Activated CD4-positive, alpha-beta T cell treated with anti-CD3 and anti-CD28 coated beads, Interleukin-2, amount 10 ng/mL, durations not matched to agents 24 days and 14 days (primary cell): ENCODE measurements around the gene PF4V1. TPM values are rescaled to one million over a fixed set of nuclear protein-coding genes. Genes with fewer than 3 reads are reported as not detected.

Source experiments
- DNase-seq: peaks from one replicate; pipeline ENCODE4 v3.0.0; 2022
- H3K27ac Mint-ChIP-seq: one replicate; pipeline ENCODE4 v1.8.0; 2022; ENCODE audit warnings: mild to moderate bottlenecking, mixed read lengths
- H3K27me3 Mint-ChIP-seq: one replicate; pipeline ENCODE4 v1.8.0; 2022; ENCODE audit warnings: mixed read lengths
- H3K36me3 Mint-ChIP-seq: one replicate; pipeline ENCODE4 v1.8.0; 2022; ENCODE audit warnings: low read depth, mild to moderate bottlenecking, mixed read lengths
- H3K4me1 Mint-ChIP-seq: one replicate; pipeline ENCODE4 v1.8.0; 2021; ENCODE audit warnings: mixed read lengths
- H3K4me3 Mint-ChIP-seq: one replicate; pipeline ENCODE4 v1.8.0; 2022; ENCODE audit warnings: mild to moderate bottlenecking, moderate library complexity, mixed read lengths
- H3K9me3 Mint-ChIP-seq: one replicate; pipeline ENCODE4 v1.8.0; 2021; ENCODE audit warnings: mixed read lengths
- intact Hi-C: fragments of 100-400 bp; cut with micrococcal nuclease; formaldehyde crosslinking; loops from one replicate; pipeline ENCODE4 v1.15.1; 2023
- total RNA-seq: library from RNA; stranded (reverse); gene quantifications from 2 replicates; pipeline ENCODE4 v1.2.3, GENCODE V29; 2022

The PF4V1 gene, protein sequence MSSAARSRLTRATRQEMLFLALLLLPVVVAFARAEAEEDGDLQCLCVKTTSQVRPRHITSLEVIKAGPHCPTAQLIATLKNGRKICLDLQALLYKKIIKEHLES
- not detected in 2 replicates for total RNA-seq

DNA sequence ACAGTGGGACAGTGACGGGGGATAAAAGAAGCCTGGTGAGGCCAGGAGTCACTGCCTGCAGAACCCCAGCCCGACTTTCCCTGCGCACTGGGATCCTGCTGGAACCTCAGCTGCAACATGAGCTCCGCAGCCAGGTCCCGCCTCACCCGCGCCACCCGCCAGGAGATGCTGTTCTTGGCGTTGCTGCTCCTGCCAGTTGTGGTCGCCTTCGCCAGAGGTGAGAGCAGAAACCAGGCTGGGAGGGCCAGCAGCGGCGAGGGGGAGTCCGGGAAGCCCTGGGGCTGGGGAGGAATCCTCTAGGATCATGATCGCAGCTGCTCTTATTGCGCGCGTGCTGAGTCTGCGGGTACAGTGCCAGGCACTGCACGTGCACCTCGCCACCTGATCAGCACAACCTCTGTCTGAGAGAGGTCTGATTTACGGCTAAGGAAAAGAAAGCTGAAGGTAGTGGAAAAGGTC is at the start of gene PF4V1:
Gene PF4V1 (plus strand): TSS at position 51 of the 459 bp plus-strand sequence. CDS start 67 bp downstream, at position 118.
- Mint-ChIP-seq H3K27ac (no peak within 1 kb of the TSS), H3K4me1 (no peaks in the 10 kb centered on the region), H3K9me3 (no peaks in the 10 kb centered on the region), H3K4me3 (no peak within 1 kb of the TSS), H3K36me3 (no peaks in the 10 kb centered on the region), H3K27me3 (peaks cover 15% of the 10 kb centered on the region)
- DNase-seq, result no peak
- intact Hi-C loops, result no loop called here

DNA sequence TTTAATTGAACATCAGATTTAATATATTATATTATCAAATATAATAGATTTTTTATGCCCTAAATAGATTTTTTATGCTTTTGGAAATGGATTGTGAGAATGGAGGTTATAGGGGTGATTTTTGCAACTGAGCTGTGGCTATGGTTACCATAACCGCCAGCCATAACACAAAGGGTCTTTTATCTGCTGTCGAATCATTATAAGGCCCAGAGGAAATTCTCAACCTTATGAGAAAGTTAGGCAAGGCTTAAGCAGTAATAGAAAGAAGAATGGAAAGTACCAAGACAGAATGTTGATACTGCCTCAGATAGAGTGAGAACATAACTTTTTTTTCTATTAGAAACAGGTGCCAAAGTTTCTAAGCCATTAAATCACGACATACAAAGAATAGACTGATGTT is 42.9 kb upstream of the PF4V1 start:
- Mint-ChIP-seq H3K27ac (no peak overlapping the region), H3K36me3 (no peaks in the 10 kb centered on the region), H3K4me1 (peaks cover 6% of the 10 kb centered on the region), H3K27me3 (peaks cover 2% of the 10 kb centered on the region), H3K9me3 (peaks cover 12% of the 10 kb centered on the region), H3K4me3 (no peak overlapping the region)
- no peak for DNase-seq
- intact Hi-C loops, result no loop called here

DNA sequence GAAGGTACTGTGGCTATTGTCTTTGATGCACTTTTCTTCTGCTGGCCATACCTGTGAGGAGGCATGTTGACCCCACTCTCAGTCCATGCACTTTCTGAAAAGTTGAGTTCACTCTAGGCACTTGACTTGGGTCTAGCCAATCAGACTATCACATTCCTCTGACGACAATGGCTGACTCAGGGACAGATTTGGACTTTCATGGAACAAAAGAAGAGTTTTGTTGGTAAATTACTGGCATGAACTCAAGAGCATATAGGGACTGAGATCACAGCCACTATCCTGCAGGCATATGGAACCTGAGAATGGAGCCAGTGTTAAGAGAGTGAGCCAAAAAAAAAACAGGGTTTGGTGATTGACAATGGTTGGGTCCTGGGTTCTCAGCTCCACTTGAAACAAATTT is 41.3 kb upstream of the PF4V1 start:
- H3K9me3 Mint-ChIP-seq, result peaks cover 17% of the 10 kb centered on the region
- intact Hi-C loops, result no loop called here
- peaks cover 13% of the 10 kb centered on the region for H3K4me1 Mint-ChIP-seq
- H3K36me3 Mint-ChIP-seq, result no peaks in the 10 kb centered on the region
- H3K27ac Mint-ChIP-seq, result no peak overlapping the region
- no peak overlapping the region for H3K4me3 Mint-ChIP-seq
- peaks cover under 1% of the 10 kb centered on the region for H3K27me3 Mint-ChIP-seq
- DNase-seq, result no peak

DNA sequence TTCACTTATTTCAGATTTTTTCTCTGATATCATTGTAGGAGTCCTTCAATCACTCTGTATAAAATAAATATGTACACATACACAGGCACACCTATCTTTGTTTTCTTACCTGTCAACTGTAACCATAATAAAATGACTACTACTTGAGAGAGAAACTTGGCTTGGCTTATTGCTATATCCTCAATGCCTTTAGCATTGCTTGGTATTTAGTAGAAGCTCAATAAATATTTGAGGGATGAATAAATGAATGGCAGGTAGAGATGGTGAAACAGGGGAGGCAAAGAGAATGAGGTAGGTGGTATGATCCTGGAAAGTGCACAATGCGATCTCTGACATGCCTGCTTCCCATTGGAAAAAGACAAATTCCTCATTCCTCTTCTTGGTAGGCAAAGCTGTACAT is 38.4 kb upstream of the PF4V1 start:
- no peaks in the 10 kb centered on the region for H3K36me3 Mint-ChIP-seq
- H3K4me3 Mint-ChIP-seq, result no peak overlapping the region
- H3K27ac Mint-ChIP-seq, result peak overlapping the region; percentile 42
- peaks cover 17% of the 10 kb centered on the region for H3K4me1 Mint-ChIP-seq
- no peak for DNase-seq
- H3K27me3 Mint-ChIP-seq, result no peaks in the 10 kb centered on the region
- intact Hi-C loops, result no loop called here
- peaks cover 19% of the 10 kb centered on the region for H3K9me3 Mint-ChIP-seq

- H3K4me3 Mint-ChIP-seq, result no peak overlapping the region
- intact Hi-C loops, result no loop called here
- H3K9me3 Mint-ChIP-seq, result peaks cover 19% of the 10 kb centered on the region
- H3K36me3 Mint-ChIP-seq, result no peaks in the 10 kb centered on the region
- H3K4me1 Mint-ChIP-seq, result peaks cover 17% of the 10 kb centered on the region
- DNase-seq, result no peak
- peak overlapping the region; percentile 42 for H3K27ac Mint-ChIP-seq
- no peaks in the 10 kb centered on the region for H3K27me3 Mint-ChIP-seq
These were observed 38.0 kb upstream of the PF4V1 start for GRCh38 chr4:73815145-73815544.

GRCh38 chr4:73816814-73817213 is 36.3 kb upstream of the PF4V1 start:
- Mint-ChIP-seq H3K4me3 (no peak overlapping the region), H3K27me3 (no peaks in the 10 kb centered on the region), H3K36me3 (no peaks in the 10 kb centered on the region), H3K4me1 (peaks cover 17% of the 10 kb centered on the region), H3K9me3 (peaks cover 19% of the 10 kb centered on the region), H3K27ac (no peak overlapping the region)
- intact Hi-C loops, result no loop called here
- DNase-seq, result no peak

GRCh38 chr4:73817341-73817740 is 35.8 kb upstream of the PF4V1 start:
- H3K9me3 Mint-ChIP-seq, result peaks cover 19% of the 10 kb centered on the region
- peaks cover 17% of the 10 kb centered on the region for H3K4me1 Mint-ChIP-seq
- no peak for DNase-seq
- H3K4me3 Mint-ChIP-seq, result no peak overlapping the region
- no peak overlapping the region for H3K27ac Mint-ChIP-seq
- no peaks in the 10 kb centered on the region for H3K36me3 Mint-ChIP-seq
- intact Hi-C loops, result no loop called here
- no peaks in the 10 kb centered on the region for H3K27me3 Mint-ChIP-seq

GRCh38 chr4:73821325-73821724 is 31.8 kb upstream of the PF4V1 start:
- Mint-ChIP-seq H3K36me3 (no peaks in the 10 kb centered on the region), H3K27me3 (no peaks in the 10 kb centered on the region), H3K4me1 (peaks cover 8% of the 10 kb centered on the region), H3K27ac (no peak overlapping the region), H3K4me3 (no peak overlapping the region), H3K9me3 (peaks cover 7% of the 10 kb centered on the region)
- intact Hi-C loops, result no loop called here
- no peak for DNase-seq

GRCh38 chr4:73822389-73822788 is 30.7 kb upstream of the PF4V1 start:
- Mint-ChIP-seq H3K4me1 (peaks cover 2% of the 10 kb centered on the region), H3K4me3 (no peak overlapping the region), H3K36me3 (no peaks in the 10 kb centered on the region), H3K27me3 (no peaks in the 10 kb centered on the region), H3K9me3 (no peaks in the 10 kb centered on the region), H3K27ac (no peak overlapping the region)
- no peak for DNase-seq
- intact Hi-C loops, result no loop called here

- Mint-ChIP-seq H3K27ac (no peak overlapping the region), H3K9me3 (no peaks in the 10 kb centered on the region), H3K4me1 (no peaks in the 10 kb centered on the region), H3K27me3 (no peaks in the 10 kb centered on the region), H3K4me3 (no peak overlapping the region), H3K36me3 (no peaks in the 10 kb centered on the region)
- no peak for DNase-seq
- intact Hi-C loops, result no loop called here
These were observed 30.1 kb upstream of the PF4V1 start for GRCh38 chr4:73822812-73823504.

GRCh38 chr4:73823760-73824159 is 29.3 kb upstream of the PF4V1 start:
- no peak for DNase-seq
- Mint-ChIP-seq H3K4me1 (no peaks in the 10 kb centered on the region), H3K9me3 (no peaks in the 10 kb centered on the region), H3K36me3 (no peaks in the 10 kb centered on the region), H3K27me3 (no peaks in the 10 kb centered on the region), H3K4me3 (no peak overlapping the region), H3K27ac (no peak overlapping the region)
- intact Hi-C loops, result no loop called here

- no peaks in the 10 kb centered on the region for H3K36me3 Mint-ChIP-seq
- H3K27ac Mint-ChIP-seq, result no peak overlapping the region
- H3K27me3 Mint-ChIP-seq, result peaks cover 1% of the 10 kb centered on the region
- DNase-seq, result no peak
- no peaks in the 10 kb centered on the region for H3K4me1 Mint-ChIP-seq
- no peaks in the 10 kb centered on the region for H3K9me3 Mint-ChIP-seq
- intact Hi-C loops, result no loop called here
- no peak overlapping the region for H3K4me3 Mint-ChIP-seq
These were observed 24.1 kb upstream of the PF4V1 start for GRCh38 chr4:73828956-73829355.

DNA sequence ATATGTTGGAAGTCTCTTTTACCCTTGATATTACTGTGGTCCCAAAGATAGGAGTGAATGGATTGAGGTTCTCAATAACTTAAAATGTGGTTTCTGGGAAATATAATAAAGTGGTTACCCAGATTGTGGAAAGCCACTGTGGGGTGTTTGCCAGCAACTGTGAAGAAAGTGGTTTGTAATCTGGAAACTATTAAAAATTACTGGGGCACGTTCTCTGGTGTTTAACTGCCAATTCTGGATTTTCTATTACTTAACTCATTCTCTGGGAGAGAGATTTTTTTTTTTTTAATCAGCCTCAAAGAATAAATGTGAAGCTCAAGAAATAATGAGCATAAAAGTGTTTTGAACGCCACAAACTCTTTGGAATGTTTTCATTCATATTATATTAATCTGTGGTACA is 21.5 kb upstream of the PF4V1 start:
- H3K9me3 Mint-ChIP-seq, result no peaks in the 10 kb centered on the region
- no peaks in the 10 kb centered on the region for H3K4me1 Mint-ChIP-seq
- H3K27me3 Mint-ChIP-seq, result peaks cover 6% of the 10 kb centered on the region
- intact Hi-C loops, result no loop called here
- H3K27ac Mint-ChIP-seq, result no peak overlapping the region
- no peak for DNase-seq
- no peak overlapping the region for H3K4me3 Mint-ChIP-seq
- no peaks in the 10 kb centered on the region for H3K36me3 Mint-ChIP-seq

- intact Hi-C loops, result no loop called here
- Mint-ChIP-seq H3K36me3 (no peaks in the 10 kb centered on the region), H3K4me3 (no peak overlapping the region), H3K9me3 (no peaks in the 10 kb centered on the region), H3K27ac (no peak overlapping the region), H3K4me1 (no peaks in the 10 kb centered on the region), H3K27me3 (peaks cover 16% of the 10 kb centered on the region)
- no peak for DNase-seq
These were observed 20.4 kb upstream of the PF4V1 start for GRCh38 chr4:73832651-73833237.
